Stimulated activated CD4-positive, alpha-beta T cell treated with anti-CD3 and anti-CD28 coated beads, Interleukin-12 subunit alpha, Interleukin-12 subunit beta, amount 100 ng/mL, for 24 hours (primary cell): Measurements from ENCODE around the gene FNDC8.
"Not testable (repeated sequence)": the region's sequence is repeated elsewhere in the genome, so short reads cannot be mapped to it uniquely, and the experiment has no call there.

ENCODE experiments used
- DNase-seq, 2 experiments: peaks; one replicate each; pipeline ENCODE4 v3.0.0-alpha.2; 2020; ENCODE audit warnings: low read depth in 2 of 2

FNDC8 gene

DNA sequence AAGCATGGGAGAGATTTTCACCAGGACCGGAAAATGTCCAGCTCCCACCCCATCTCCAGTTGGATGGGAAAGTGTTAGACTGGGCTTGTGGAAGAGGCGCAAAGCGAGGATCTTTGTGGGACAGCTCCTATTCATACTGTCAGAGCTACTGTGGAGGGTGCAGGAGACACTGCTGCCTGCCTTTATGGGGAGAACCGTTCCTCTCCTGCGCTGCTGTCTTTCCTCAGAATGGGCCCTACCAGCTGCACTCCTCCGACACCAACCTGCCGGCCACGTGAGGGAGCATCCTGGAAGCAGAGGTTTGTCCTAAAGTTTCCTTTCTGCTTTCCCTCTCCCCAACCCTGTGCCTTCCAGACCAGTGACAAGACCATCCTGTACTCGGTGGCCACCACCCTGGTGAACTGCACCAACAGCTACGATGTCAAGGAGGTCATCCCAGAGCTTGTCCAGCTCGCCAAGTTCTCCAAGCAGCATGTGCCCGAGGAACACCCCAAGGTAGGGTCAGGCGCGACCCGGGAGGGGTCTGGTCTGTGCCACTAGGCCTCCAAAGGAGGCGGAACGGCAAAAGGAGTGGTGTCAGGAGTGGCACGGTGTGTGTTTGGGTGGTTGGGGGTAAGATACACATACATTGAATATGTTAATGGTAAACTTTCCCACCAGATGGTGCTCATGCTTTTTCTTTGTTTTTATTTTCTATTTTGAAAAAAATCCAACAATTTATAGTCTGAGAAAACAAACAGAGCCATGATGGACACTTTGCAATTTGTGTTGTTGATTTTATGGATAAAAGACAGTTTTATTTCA lies 49.8 kb downstream of the FNDC8 start:
- DNase-seq = no peak

- DNase-seq = no peak
Measured at GRCh38 chr17:35171834-35172233, 50.4 kb downstream of the FNDC8 start.

GRCh38 chr17:35172321-35172720 lies 50.9 kb downstream of the FNDC8 start:
- not testable (repeated sequence) for DNase-seq

GRCh38 chr17:35174835-35175334 lies 53.5 kb downstream of the FNDC8 start:
- no peak for DNase-seq

DNA sequence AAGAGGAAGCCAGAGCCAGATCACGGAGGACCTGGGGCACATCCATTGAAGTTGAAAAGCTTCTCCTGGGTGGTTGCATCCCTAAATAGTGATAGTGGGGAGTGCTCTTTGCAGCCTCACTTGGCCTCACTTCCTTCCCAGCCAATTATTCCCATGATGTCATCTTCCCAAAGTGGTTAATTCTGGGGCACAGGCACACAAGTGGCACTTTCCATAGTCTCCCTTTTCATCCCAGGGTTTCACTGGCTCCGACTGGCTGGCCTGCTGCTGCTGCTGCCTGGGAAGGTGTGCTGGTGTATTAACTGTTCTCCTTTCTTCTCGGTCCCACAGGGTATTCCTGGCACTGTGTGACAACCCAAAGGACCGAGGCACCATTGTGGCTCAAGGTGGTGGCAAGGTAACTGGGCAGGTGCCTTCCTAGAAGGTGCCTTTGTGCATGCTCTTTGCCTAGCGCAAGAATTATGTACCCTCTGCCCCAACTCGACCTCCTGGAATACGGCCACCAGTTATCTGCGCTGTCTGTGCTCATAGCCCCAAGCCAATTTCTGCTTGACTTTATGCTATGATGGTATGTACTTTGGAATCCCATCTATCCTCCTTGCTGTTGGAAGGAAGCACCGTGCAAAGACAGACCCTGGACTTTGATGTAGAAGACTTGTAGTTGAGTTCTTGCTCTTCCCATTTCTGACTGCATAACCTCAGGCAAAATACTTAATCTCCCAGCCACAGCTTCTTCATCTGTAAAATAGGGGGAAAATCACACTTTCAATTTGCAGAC lies 54.4 kb downstream of the FNDC8 start:
- DNase-seq = no peak

GRCh38 chr17:35176897-35177296 lies 55.5 kb downstream of the FNDC8 start:
- DNase-seq = no peak

DNA sequence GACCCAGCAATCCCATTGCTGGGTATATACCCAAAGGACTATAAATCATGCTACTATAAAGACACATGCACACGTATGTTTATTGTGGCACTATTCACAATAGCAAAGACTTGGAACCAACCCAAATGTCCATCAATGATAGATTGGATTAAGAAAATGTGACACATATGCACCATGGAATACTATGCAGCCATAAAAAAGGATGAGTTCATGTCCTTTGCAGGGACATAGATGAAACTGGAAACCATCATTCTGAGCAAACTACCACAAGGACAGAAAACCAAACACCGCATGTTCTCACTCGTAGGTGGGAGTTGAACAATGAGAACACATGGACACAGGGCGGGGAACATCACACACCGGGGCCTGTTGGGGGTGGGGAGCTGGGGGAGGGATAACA lies 58.0 kb downstream of the FNDC8 start:
- DNase-seq = not testable (repeated sequence)
